Sigmoid colon (tissue), 3 donors: Measurements from ENCODE around the gene ETV6.

Experiments
- CTCF ChIP-seq, 4 experiments: fragments of 450-650 bp in 3 of 4; fragments of 200-600 bp in 1 of 4; IDR thresholded peaks; one replicate each; pipeline ENCODE4 v1.5.1; 2016 to 2019; ENCODE audit warnings: antibody characterized with exemption in 4 of 4, mild to moderate bottlenecking in 3 of 4, moderate library complexity in 2 of 4
- POLR2A ChIP-seq, 2 donors: fragments of 450-650 bp; IDR thresholded peaks; one replicate each; pipeline ENCODE4 v1.6.1; 2016; ENCODE audit warnings: antibody characterized with exemption in 2 of 2, mild to moderate bottlenecking in 2 of 2, moderate library complexity in 2 of 2

GRCh38 chr12:11929714-11930113 lies 280.2 kb downstream of the ETV6 start:
- TF ChIP-seq CTCF (IDR thresholded peaks at IDR 0.05) = no peak
- no peak for TF ChIP-seq POLR2A (IDR thresholded peaks at IDR 0.05)
